Right cardiac atrium (tissue), 5 donors: ENCODE results near the gene SELENON. TPM values are rescaled to one million over a fixed set of nuclear protein-coding genes. Genes with fewer than 3 reads are reported as not detected.

Source experiments
- ATAC-seq, 2 donors: fragments of 200-7000 bp; cut with Tn5 transposase; one replicate each; pipeline versions ENCODE4 v1.8.0 to v1.9.1; 2020; ENCODE audit warnings: moderate library complexity in 2 of 2, mild to moderate bottlenecking in 1 of 2
- DNase-seq, 3 donors: peaks; one replicate each; pipeline ENCODE4 v3.0.0-alpha.2; 2020
- H3K27ac ChIP-seq: one replicate; pipeline ENCODE4 v1.5.1; 2013; ENCODE audit warnings: mild to moderate bottlenecking, low read length, control low read depth, moderate library complexity
- H3K27me3 ChIP-seq: one replicate; pipeline ENCODE4 v1.6.1; 2013; ENCODE audit not compliant: control insufficient read depth, insufficient read depth
- H3K4me1 ChIP-seq: one replicate; pipeline ENCODE4 v1.6.1; 2013; ENCODE audit warnings: low read length; ENCODE audit not compliant: control insufficient read depth, insufficient read depth
- H3K4me3 ChIP-seq: one replicate; pipeline ENCODE4 v1.5.1; 2013; ENCODE audit warnings: low read length, control low read depth
- H3K9me3 ChIP-seq: one replicate; pipeline ENCODE4 v1.6.1; 2013; ENCODE audit warnings: low read length; ENCODE audit not compliant: control insufficient read depth
- WGBS: extraction: QIAGEN DNeasy Blood & Tissue Kit; methylation state at CpG from one replicate; pipeline ENCODE4 v1.1.7; 2013; 5-methylcytosine and 5-hydroxymethylcytosine counted together
- intact Hi-C, 4 donors: fragments of 100-400 bp; cut with DNase I; formaldehyde crosslinking; loops; one replicate each; pipeline versions ENCODE4 v1.11.0 to v1.14.0; 2022 to 2023
- polyA plus RNA-seq: library from polyadenylated mRNA; stranded (reverse); fragments of 200-250 nt; gene quantifications from one replicate; pipeline ENCODE4 v1.2.3, GENCODE V29; 2013
- total RNA-seq, 4 donors: library from RNA; stranded (reverse); fragmentation: NEBNext Ultra II Directional; extraction: Animal tissue kit (Norgen Biotek cat#: 25700); gene quantifications; one replicate each; pipeline ENCODE4 v1.2.1, GENCODE V29; 2021
- donor health status: healthy with polysubstance abuse.
- donor health status: DM: no; HTN: yes; CAD: no.
- donor health status: DM: no; HTN: no; CAD: no.
- donor health status: DM: no; HTN: yes; CAD: no; lungs with severe emphysema.
- donor health status: DM: yes; HTN: yes; CAD: no.

The SELENON gene
- total and polyA plus RNA-seq, 5 donors, result 26.4 to 48.2 (median 37.8) TPM

- ATAC-seq, result no peak
- H3K27me3 ChIP-seq, result no peaks in the 10 kb centered on the region
- H3K27ac ChIP-seq, result no peak overlapping the region
- 77% methylated on average over 22 of the region's 22 CpGs for WGBS
- peaks cover 6% of the 10 kb centered on the region for H3K4me1 ChIP-seq
- no peak overlapping the region for H3K4me3 ChIP-seq
- intact Hi-C loops, result loop anchor here (2.0 to 10.0 kb wide), 5 partner anchors 91 to 187 kb away; partner anchors contain the start of gene MAN1C1 (in 2 of the 4)
- H3K9me3 ChIP-seq, result no peaks in the 10 kb centered on the region
- peak in 1 of 3 donors; percentile 26 for DNase-seq
Measured at GRCh38 chr1:25795946-25796810, 3.8 kb upstream of the SELENON start.

GRCh38 chr1:25796811-25797458 is 3.1 kb upstream of the SELENON start:
- Histone ChIP-seq H3K4me3 (no peak overlapping the region), H3K9me3 (no peaks in the 10 kb centered on the region), H3K27me3 (no peaks in the 10 kb centered on the region), H3K27ac (no peak overlapping the region), H3K4me1 (peaks cover 6% of the 10 kb centered on the region)
- DNase-seq (peak; percentile 85 to 96 (median 93)), ATAC-seq (peak in 1 of 2 donors; percentile 32)
- WGBS, result 11% methylated on average over 19 of the region's 19 CpGs
- intact Hi-C loops, result loop anchor here (2.0 to 10.0 kb wide), 5 partner anchors 92 to 188 kb away; partner anchors contain the start of gene MAN1C1 (in 2 of the 4)

GRCh38 chr1:25797939-25798338 is 2.1 kb upstream of the SELENON start:
- peaks cover 6% of the 10 kb centered on the region for H3K4me1 ChIP-seq
- no peaks in the 10 kb centered on the region for H3K27me3 ChIP-seq
- intact Hi-C loops, result loop anchor here (2.0 to 10.0 kb wide), 5 partner anchors 93 to 189 kb away; partner anchors contain the start of gene MAN1C1 (in 2 of the 4)
- H3K9me3 ChIP-seq, result no peaks in the 10 kb centered on the region
- H3K4me3 ChIP-seq, result no peak overlapping the region
- 79% methylated on average over 8 of the region's 8 CpGs for whole genome bisulfite sequencing
- DNase-seq, result peak in 2 of 3 donors; percentile 73 to 76
- ATAC-seq, result no peak
- H3K27ac ChIP-seq, result no peak overlapping the region

GRCh38 chr1:25798666-25799351 is 1.2 kb upstream of the SELENON start:
- H3K4me1 ChIP-seq, result peaks cover 6% of the 10 kb centered on the region
- 89% methylated on average over 8 of the region's 8 CpGs for WGBS
- H3K4me3 ChIP-seq, result no peak overlapping the region
- intact Hi-C loops, result loop anchor here in 2 of 4 donors (5.0 to 10.0 kb wide), 3 partner anchors 94 to 182 kb away; partner anchors contain the start of gene MAN1C1 (in 2 of the 2)
- DNase-seq, result peak in 2 of 3 donors; percentile 56 to 61
- no peak overlapping the region for H3K27ac ChIP-seq
- H3K9me3 ChIP-seq, result no peaks in the 10 kb centered on the region
- ATAC-seq, result no peak
- H3K27me3 ChIP-seq, result no peaks in the 10 kb centered on the region

- peak in 1 of 3 donors; percentile 69 for DNase-seq
- H3K27me3 ChIP-seq, result no peaks in the 10 kb centered on the region
- no peaks in the 10 kb centered on the region for H3K9me3 ChIP-seq
- H3K4me1 ChIP-seq, result peaks cover 6% of the 10 kb centered on the region
- peak in 1 of 2 donors; percentile 6 for ATAC-seq
- 24% methylated on average over 12 of the region's 12 CpGs for WGBS
- intact Hi-C loops, result loop anchor here in 2 of 4 donors (5.0 to 10.0 kb wide), 3 partner anchors 95 to 182 kb away; partner anchors contain the start of gene MAN1C1 (in 2 of the 2)
- peak overlapping the region; percentile 86 for H3K4me3 ChIP-seq
- peak overlapping the region; percentile 65 for H3K27ac ChIP-seq
Measured at GRCh38 chr1:25799352-25799934, 550 bp upstream of the SELENON start.

- DNase-seq (peak in 2 of 3 donors; percentile 70 to 72), ATAC-seq (peak in 1 of 2 donors; percentile 12)
- H3K4me3 ChIP-seq, result peak overlapping the region; percentile 86
- 45% methylated on average over 15 of the region's 15 CpGs for WGBS
- peak overlapping the region; percentile 10 for H3K27ac ChIP-seq
- H3K4me1 ChIP-seq, result peaks cover 12% of the 10 kb centered on the region
- intact Hi-C loops, result no loop called here
- no peaks in the 10 kb centered on the region for H3K9me3 ChIP-seq
- no peaks in the 10 kb centered on the region for H3K27me3 ChIP-seq
Measured at GRCh38 chr1:25800703-25801377, 847 bp downstream of the SELENON start.

- intact Hi-C loops, result no loop called here
- WGBS, result 82% methylated on average over 6 of the region's 6 CpGs
- Histone ChIP-seq H3K4me3 (no peak overlapping the region), H3K9me3 (no peaks in the 10 kb centered on the region), H3K4me1 (peaks cover 15% of the 10 kb centered on the region), H3K27me3 (no peaks in the 10 kb centered on the region), H3K27ac (no peak overlapping the region)
- ATAC-seq, result no peak
- DNase-seq, result no peak
Measured at GRCh38 chr1:25802915-25803314, 2.9 kb downstream of the SELENON start.

- no peak overlapping the region for H3K27ac ChIP-seq
- intact Hi-C loops, result no loop called here
- peaks cover 15% of the 10 kb centered on the region for H3K4me1 ChIP-seq
- WGBS, result 94% methylated on average over 1 of the region's 1 CpG
- no peaks in the 10 kb centered on the region for H3K27me3 ChIP-seq
- H3K9me3 ChIP-seq, result no peaks in the 10 kb centered on the region
- ATAC-seq (no peak), DNase-seq (no peak)
- no peak overlapping the region for H3K4me3 ChIP-seq
Measured at GRCh38 chr1:25803368-25803767, 3.4 kb downstream of the SELENON start.

GRCh38 chr1:25804244-25804963 is 4.4 kb downstream of the SELENON start:
- no peak for ATAC-seq
- 68% methylated on average over 10 of the region's 10 CpGs for WGBS
- DNase-seq, result no peak
- Histone ChIP-seq H3K27ac (no peak overlapping the region), H3K4me1 (peaks cover 15% of the 10 kb centered on the region), H3K27me3 (no peaks in the 10 kb centered on the region), H3K4me3 (no peak overlapping the region), H3K9me3 (no peaks in the 10 kb centered on the region)
- intact Hi-C loops, result no loop called here
